ENCODE data around the gene RIT2.

DNA sequence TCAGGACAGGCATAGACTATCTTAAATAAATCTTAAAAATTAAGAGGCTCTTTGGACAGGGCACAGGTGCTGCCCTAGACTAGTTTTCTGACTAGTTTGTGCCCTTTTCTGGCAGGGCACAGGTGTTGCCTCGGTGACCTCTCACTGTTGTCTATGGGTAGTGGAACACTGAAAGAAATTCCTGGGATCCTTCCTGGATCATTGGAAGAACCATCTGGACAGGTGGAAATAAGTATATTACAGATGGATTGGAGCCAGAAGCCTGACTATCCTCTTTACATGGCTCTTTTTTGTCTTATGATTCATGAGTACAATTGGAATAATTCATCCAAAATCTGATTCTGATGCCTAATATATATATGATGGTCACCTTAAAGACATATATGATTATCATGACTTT lies 286.6 kb downstream of the RIT2 start:
- no peak for TF ChIP-seq HOXD13 (CRISPR knock-in tag; IDR thresholded peaks at IDR 0.05; ENCODE audit: borderline replicate concordance)
- TF ChIP-seq ZNF561 (tag by site-specific recombination; IDR thresholded peaks at IDR 0.05; ENCODE audit: borderline replicate concordance) = no peak
- no peak for TF ChIP-seq ZNF391 (tag by site-specific recombination; IDR thresholded peaks at IDR 0.05; ENCODE audit: borderline replicate concordance, low read depth)
- no peak for TF ChIP-seq ZNF292 (tag by site-specific recombination; IDR thresholded peaks at IDR 0.05; ENCODE audit: borderline replicate concordance, low read depth)
- no peak for TF ChIP-seq CTCF (tag by site-specific recombination; IDR thresholded peaks at IDR 0.05)
- TF ChIP-seq ZNF747 (tag by site-specific recombination; IDR thresholded peaks at IDR 0.05) = no peak
- TF ChIP-seq ZBTB6 (tag by site-specific recombination; IDR thresholded peaks at IDR 0.05) = no peak
- TF ChIP-seq ZBTB17 (tag by site-specific recombination; IDR thresholded peaks at IDR 0.05) = no peak
- TF ChIP-seq REPIN1 (tag by site-specific recombination; IDR thresholded peaks at IDR 0.05; ENCODE audit: low read depth) = no peak
- TF ChIP-seq ZNF10 (tag by site-specific recombination; IDR thresholded peaks at IDR 0.05) = no peak
- TF ChIP-seq ZFP41 (tag by site-specific recombination; IDR thresholded peaks at IDR 0.05; ENCODE audit: borderline replicate concordance) = no peak
- TF ChIP-seq ZSCAN5A (tag by site-specific recombination; IDR thresholded peaks at IDR 0.05) = no peak
